HUES64 (cell line): ENCODE measurements around the gene NINJ2.

Source experiments
- H3K27ac ChIP-seq: 2 replicates; pipeline ENCODE4 v1.7.0; 2013; ENCODE audit warnings: low read depth, low read length, inconsistent platforms
- H3K27me3 ChIP-seq: 2 replicates; pipeline ENCODE4 v1.6.1; 2013; ENCODE audit warnings: mild to moderate bottlenecking, low read length; ENCODE audit not compliant: insufficient read depth
- H3K36me3 ChIP-seq: 2 replicates; pipeline ENCODE4 v1.6.1; 2013; ENCODE audit warnings: mild to moderate bottlenecking, low read length; ENCODE audit not compliant: insufficient read depth
- H3K4me1 ChIP-seq: 2 replicates; pipeline ENCODE4 v1.6.1; 2013; ENCODE audit warnings: mild to moderate bottlenecking, low read length, moderate library complexity; ENCODE audit not compliant: insufficient read depth
- H3K4me3 ChIP-seq: 2 replicates; pipeline ENCODE4 v1.5.1; 2013; ENCODE audit warnings: mild to moderate bottlenecking, low read length, moderate library complexity
- H3K9ac ChIP-seq: 2 replicates; pipeline ENCODE4 v1.6.1; 2013; ENCODE audit warnings: mild to moderate bottlenecking, low read depth, low read length
- H3K9me3 ChIP-seq: 2 replicates; pipeline ENCODE4 v1.6.1; 2013; ENCODE audit warnings: low read depth, low read length; ENCODE audit not compliant: insufficient read depth
- WGBS: fragments of 150-250, 120-280 bp; methylation state at CpG from one replicate; pipeline ENCODE4 v1.1.7; 2013; ENCODE audit warnings: missing lambda C conversion rate; 5-methylcytosine and 5-hydroxymethylcytosine counted together

The NINJ2 gene

DNA sequence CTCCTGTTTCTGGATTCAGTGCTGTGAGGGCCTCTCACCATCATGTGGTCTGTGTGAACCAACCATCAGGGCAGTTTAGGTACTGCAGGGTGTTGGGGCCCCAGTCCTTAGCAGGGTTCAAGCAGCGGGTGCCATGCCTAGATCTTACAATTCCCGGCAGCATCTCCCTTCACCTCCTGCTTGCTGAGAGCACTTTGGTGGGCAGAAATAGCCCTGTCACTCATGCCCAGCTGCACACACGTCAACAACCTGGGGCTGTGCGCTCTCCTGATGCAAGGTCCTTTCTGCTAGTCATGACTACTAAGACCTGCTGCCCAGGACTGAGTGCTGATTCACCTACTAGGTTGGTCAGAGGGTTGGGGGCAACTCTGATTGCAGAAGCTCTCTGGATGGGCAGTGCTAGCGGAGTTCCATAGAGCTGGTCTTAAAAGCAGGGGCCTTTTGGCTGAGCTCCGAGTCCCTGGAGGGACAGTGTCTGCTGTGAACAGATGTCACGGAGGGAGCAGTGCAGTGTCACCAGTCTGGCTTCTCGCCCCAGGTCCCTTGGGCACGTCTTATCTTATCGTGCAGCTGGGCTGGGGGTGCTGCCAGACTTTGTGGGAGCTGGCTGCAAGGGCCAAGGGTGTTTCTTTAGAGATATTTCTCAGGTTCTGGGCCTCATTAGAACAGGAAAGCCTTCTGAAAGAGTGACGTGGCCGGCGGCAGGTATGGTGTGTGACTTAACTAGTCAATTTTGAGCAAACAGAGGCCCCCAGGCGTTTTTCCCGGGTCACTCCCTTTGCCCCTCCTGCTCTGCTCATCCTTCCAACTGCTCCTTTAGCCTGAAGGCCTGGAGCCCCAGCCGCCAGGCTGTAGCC is 71.8 kb downstream of the NINJ2 start:
- no peak overlapping the region for H3K4me3 ChIP-seq
- no peaks in the 10 kb centered on the region for H3K27me3 ChIP-seq
- no peaks in the 10 kb centered on the region for H3K36me3 ChIP-seq
- WGBS = 81% methylated on average over 16 of the region's 16 CpGs
- no peaks in the 10 kb centered on the region for H3K4me1 ChIP-seq
- no peak overlapping the region for H3K27ac ChIP-seq
- H3K9me3 ChIP-seq = no peaks in the 10 kb centered on the region
- no peak overlapping the region for H3K9ac ChIP-seq

GRCh38 chr12:590206-590750 is 73.0 kb downstream of the NINJ2 start:
- Histone ChIP-seq H3K4me3 (no peak overlapping the region), H3K36me3 (no peaks in the 10 kb centered on the region), H3K4me1 (no peaks in the 10 kb centered on the region), H3K27me3 (no peaks in the 10 kb centered on the region), H3K27ac (no peak overlapping the region), H3K9me3 (no peaks in the 10 kb centered on the region), H3K9ac (no peak overlapping the region)
- 79% methylated on average over 14 of the region's 14 CpGs for WGBS

GRCh38 chr12:588646-589045 is 74.6 kb downstream of the NINJ2 start:
- H3K27ac ChIP-seq = no peak overlapping the region
- no peaks in the 10 kb centered on the region for H3K9me3 ChIP-seq
- no peaks in the 10 kb centered on the region for H3K4me1 ChIP-seq
- no peaks in the 10 kb centered on the region for H3K36me3 ChIP-seq
- no peaks in the 10 kb centered on the region for H3K27me3 ChIP-seq
- no peak overlapping the region for H3K9ac ChIP-seq
- no peak overlapping the region for H3K4me3 ChIP-seq
- 95% methylated on average over 3 of the region's 4 CpGs for WGBS

DNA sequence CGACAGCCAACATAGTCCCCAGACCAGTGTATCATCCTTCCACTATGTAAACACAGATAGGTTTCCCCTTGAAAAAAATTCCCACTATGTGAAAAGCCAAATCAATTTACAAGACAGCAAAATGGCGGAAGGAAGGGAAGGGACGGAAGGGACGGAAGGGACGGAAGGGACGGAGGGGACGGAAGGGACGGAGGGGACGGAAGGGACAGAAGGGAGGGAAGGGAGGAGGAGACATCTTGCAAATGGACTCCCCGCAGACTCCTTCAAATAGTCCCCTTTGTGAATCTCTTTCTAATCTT is 75.3 kb downstream of the NINJ2 start:
- Histone ChIP-seq H3K36me3 (no peaks in the 10 kb centered on the region), H3K4me1 (no peaks in the 10 kb centered on the region), H3K9ac (no peak overlapping the region), H3K4me3 (no peak overlapping the region), H3K27me3 (no peaks in the 10 kb centered on the region), H3K27ac (no peak overlapping the region), H3K9me3 (no peaks in the 10 kb centered on the region)
- 96% methylated on average over 7 of the region's 10 CpGs for WGBS

GRCh38 chr12:587132-588023 is 75.9 kb downstream of the NINJ2 start:
- Histone ChIP-seq H3K27ac (no peak overlapping the region), H3K4me1 (no peaks in the 10 kb centered on the region), H3K9ac (no peak overlapping the region), H3K27me3 (no peaks in the 10 kb centered on the region), H3K36me3 (no peaks in the 10 kb centered on the region), H3K9me3 (no peaks in the 10 kb centered on the region), H3K4me3 (no peak overlapping the region)
- WGBS = 89% methylated on average over 17 of the region's 18 CpGs

DNA sequence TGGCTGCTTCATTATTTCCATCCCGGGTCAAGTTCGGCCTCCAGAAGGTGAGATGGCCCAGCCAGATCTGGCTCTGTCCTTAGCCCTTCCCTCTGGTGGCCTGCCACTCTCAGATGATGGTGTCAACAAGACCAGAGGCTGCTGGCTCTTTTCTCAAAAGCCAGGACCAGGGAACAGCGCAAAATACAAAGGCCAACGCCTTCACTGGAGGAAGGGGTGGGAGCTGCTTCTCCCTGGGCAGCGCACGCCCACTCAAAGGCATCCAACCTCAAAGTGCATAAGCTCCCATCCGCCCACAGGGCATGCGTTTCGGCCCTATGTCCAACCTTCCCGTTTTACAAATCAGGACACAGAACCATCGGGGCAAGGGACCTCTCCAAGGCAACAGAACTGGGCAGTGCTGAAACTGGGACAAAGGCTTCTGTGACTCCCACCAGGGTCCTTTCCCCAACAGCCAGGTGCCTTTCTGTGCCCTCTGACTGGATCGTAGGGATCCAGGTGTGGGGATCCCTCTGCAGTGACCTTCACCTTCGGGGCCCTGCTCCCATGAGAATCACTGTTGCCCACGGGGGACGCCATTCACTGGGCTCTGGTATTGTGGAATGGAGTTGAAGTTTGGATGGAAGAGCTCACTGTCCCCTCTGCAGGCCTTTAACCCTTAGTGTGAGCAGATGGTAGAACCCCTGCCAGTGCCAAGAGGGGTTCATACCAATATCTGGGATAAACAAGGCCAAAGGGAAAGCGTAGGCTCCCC is 76.8 kb downstream of the NINJ2 start:
- H3K9me3 ChIP-seq = no peaks in the 10 kb centered on the region
- H3K9ac ChIP-seq = no peak overlapping the region
- H3K27ac ChIP-seq = no peak overlapping the region
- no peaks in the 10 kb centered on the region for H3K4me1 ChIP-seq
- no peaks in the 10 kb centered on the region for H3K27me3 ChIP-seq
- H3K4me3 ChIP-seq = no peak overlapping the region
- WGBS = 92% methylated on average over 16 of the region's 16 CpGs
- no peaks in the 10 kb centered on the region for H3K36me3 ChIP-seq

- Histone ChIP-seq H3K9ac (no peak overlapping the region), H3K27me3 (no peaks in the 10 kb centered on the region), H3K27ac (no peak overlapping the region), H3K4me3 (no peak overlapping the region), H3K4me1 (no peaks in the 10 kb centered on the region), H3K36me3 (no peaks in the 10 kb centered on the region), H3K9me3 (no peaks in the 10 kb centered on the region)
- 92% methylated on average over 30 of the region's 30 CpGs for WGBS
These were observed 77.9 kb downstream of the NINJ2 start for GRCh38 chr12:585062-586061.

DNA sequence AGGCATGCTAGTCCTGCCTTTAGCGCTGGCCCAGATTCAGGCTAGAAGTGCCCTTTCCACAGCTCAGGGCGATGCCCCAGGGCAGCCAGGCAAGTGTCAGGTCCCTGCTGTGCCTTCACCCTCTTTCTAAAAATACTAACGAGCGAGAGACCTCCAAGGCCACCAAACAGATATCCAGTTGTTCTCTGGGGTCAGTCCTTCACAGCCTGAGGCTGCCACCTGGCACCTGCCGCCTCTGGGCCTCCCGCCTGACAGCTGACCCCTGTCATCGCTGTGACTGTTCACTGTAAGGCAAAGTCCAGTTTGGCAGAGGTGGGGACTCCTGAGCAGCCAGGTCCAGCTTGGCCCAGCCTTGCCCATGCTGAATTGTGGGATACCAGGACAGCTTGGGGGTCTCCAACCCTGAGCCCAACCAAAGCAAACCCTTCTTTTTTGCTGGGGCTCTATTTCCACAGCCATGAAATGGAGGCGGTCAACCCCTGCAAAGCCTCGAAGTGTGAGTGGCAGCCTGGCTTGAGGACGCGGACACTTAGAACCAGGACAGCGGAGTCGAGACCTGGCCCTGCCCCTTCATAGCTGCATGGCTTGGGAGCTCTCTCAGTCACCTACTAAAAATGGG is 79.9 kb downstream of the NINJ2 start:
- Histone ChIP-seq H3K4me3 (no peak overlapping the region), H3K36me3 (no peaks in the 10 kb centered on the region), H3K27ac (no peak overlapping the region), H3K9me3 (no peaks in the 10 kb centered on the region), H3K9ac (no peak overlapping the region), H3K27me3 (no peaks in the 10 kb centered on the region), H3K4me1 (peaks cover 11% of the 10 kb centered on the region)
- 85% methylated on average over 13 of the region's 13 CpGs for WGBS

DNA sequence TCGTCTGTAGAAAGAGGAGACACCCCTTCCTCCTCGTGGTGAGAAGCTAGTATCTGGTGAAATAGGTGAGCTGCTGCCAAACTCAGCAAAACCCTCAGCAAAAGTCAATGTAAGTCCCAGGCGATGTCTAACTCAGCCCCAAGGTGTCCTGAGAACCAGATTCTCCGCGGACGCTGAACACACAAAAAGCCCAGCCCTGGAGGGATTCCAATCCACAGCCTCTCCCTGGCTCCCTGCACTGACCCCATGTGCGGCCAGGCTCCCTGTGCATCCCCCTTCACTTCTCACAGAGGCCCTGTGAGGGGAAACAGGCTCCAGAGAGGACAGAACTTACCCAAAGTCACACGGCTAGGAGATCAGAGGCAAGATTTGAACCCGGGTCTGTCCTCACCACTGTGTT is 81.5 kb downstream of the NINJ2 start:
- Histone ChIP-seq H3K4me3 (no peak overlapping the region), H3K9ac (no peak overlapping the region), H3K4me1 (peaks cover 15% of the 10 kb centered on the region), H3K27ac (no peak overlapping the region), H3K36me3 (no peaks in the 10 kb centered on the region), H3K27me3 (0 out of 2 replicates have a peak, but pooled peaks cover under 1% of the 10 kb centered on the region), H3K9me3 (no peaks in the 10 kb centered on the region)
- WGBS = 92% methylated on average over 9 of the region's 9 CpGs

GRCh38 chr12:581321-581720 is 81.9 kb downstream of the NINJ2 start:
- WGBS = 93% methylated on average over 5 of the region's 5 CpGs
- Histone ChIP-seq H3K27me3 (peaks cover 4% of the 10 kb centered on the region; the same call in 1 of the 2 replicates), H3K4me3 (no peak overlapping the region), H3K9ac (no peak overlapping the region), H3K9me3 (no peaks in the 10 kb centered on the region), H3K27ac (no peak overlapping the region), H3K4me1 (peaks cover 18% of the 10 kb centered on the region), H3K36me3 (no peaks in the 10 kb centered on the region)
